Astrocyte of the spinal cord (primary cell): Measurements from ENCODE around the gene B3GALNT1.

Experiments used
- DNase-seq: peaks from one replicate; pipeline ENCODE4 v3.0.0; 2011; ENCODE audit warnings: low read depth, low spot score
- H3K4me3 ChIP-seq: 2 replicates; pipeline ENCODE4 v1.5.1; 2011; ENCODE audit warnings: low read depth, mild to moderate bottlenecking, low read length, moderate library complexity
- CTCF ChIP-seq: IDR thresholded peaks from 2 replicates; pipeline ENCODE4 v1.5.1; 2012; ENCODE audit warnings: low read depth, mild to moderate bottlenecking, low read length, inconsistent platforms
- in situ Hi-C: cut with HindIII; loops from 2 replicates; pipeline ENCODE4 v1.10.0; 2017; ENCODE audit warnings: low sequenced_read_pairs

Gene B3GALNT1

GRCh38 chr3:161139686-161140085 is 34.5 kb upstream of the B3GALNT1 start:
- in situ Hi-C loops, result no loop called here
- H3K4me3 ChIP-seq, result no peak overlapping the region
- TF ChIP-seq CTCF, result no peak
- no peak for DNase-seq

GRCh38 chr3:161137260-161137659 is 32.1 kb upstream of the B3GALNT1 start:
- H3K4me3 ChIP-seq, result no peak overlapping the region
- TF ChIP-seq CTCF, result no peak

GRCh38 chr3:161132391-161132790 is 27.2 kb upstream of the B3GALNT1 start:
- in situ Hi-C loops, result no loop called here
- no peak for DNase-seq
- H3K4me3 ChIP-seq, result no peak overlapping the region
- TF ChIP-seq CTCF, result no peak

More at GRCh38 chr3:161137260-161137659, 32.1 kb upstream of the B3GALNT1 start:
- in situ Hi-C loops, result no loop called here
- no peak for DNase-seq

- in situ Hi-C loops, result no loop called here
- no peak overlapping the region for H3K4me3 ChIP-seq
- no peak for TF ChIP-seq CTCF
- no peak for DNase-seq
Observed at GRCh38 chr3:161126495-161126894, 21.3 kb upstream of the B3GALNT1 start.

GRCh38 chr3:161117646-161118045 is 12.5 kb upstream of the B3GALNT1 start:
- no peak overlapping the region for H3K4me3 ChIP-seq
- TF ChIP-seq CTCF, result no peak
- in situ Hi-C loops, result no loop called here
- no peak for DNase-seq

- no peak for TF ChIP-seq CTCF
- H3K4me3 ChIP-seq, result no peak overlapping the region
- DNase-seq, result peak; percentile 32
- in situ Hi-C loops, result no loop called here
Observed at GRCh38 chr3:161108840-161109239, 3.7 kb upstream of the B3GALNT1 start.

GRCh38 chr3:161107311-161107710 is 2.2 kb upstream of the B3GALNT1 start:
- TF ChIP-seq CTCF, result no peak
- in situ Hi-C loops, result no loop called here

More at GRCh38 chr3:161107311-161107710, 2.2 kb upstream of the B3GALNT1 start:
- no peak overlapping the region for H3K4me3 ChIP-seq
- no peak for DNase-seq
